ENCODE data around the gene STX1B.

GRCh38 chr16:31006589-31006988 is 3.8 kb downstream of the STX1B start:
- no peak for TF ChIP-seq CTCF (IDR thresholded peaks at IDR 0.05; ENCODE audit: low read length)
- TF ChIP-seq EZH2 (IDR thresholded peaks at IDR 0.05; ENCODE audit: borderline replicate concordance, low read length), result no peak
